Transverse colon (tissue), 4 donors: ENCODE measurements around the gene CPSF4L. TPM values are rescaled to one million over a fixed set of nuclear protein-coding genes. Genes with fewer than 3 reads are reported as not detected.

ENCODE experiments used
- DNase-seq: peaks from one replicate; pipeline ENCODE4 v3.0.0-alpha.2; 2019
- H3K27ac ChIP-seq, 4 donors: fragments of 200-600 bp; sonication (generic); 2 replicates each; pipeline ENCODE4 v1.5.1; 2016 to 2018; ENCODE audit warnings: inconsistent platforms in 4 of 4
- H3K27me3 ChIP-seq: fragments of 200-600 bp; sonication (generic); 2 replicates; pipeline ENCODE4 v1.5.1; 2017; ENCODE audit warnings: inconsistent platforms
- H3K36me3 ChIP-seq, 4 donors: fragments of 200-600 bp; sonication (generic); 2 replicates each; pipeline ENCODE4 v1.5.1; 2017 to 2019; ENCODE audit warnings: inconsistent platforms in 4 of 4
- H3K4me1 ChIP-seq, 4 donors: fragments of 200-600 bp; sonication (generic); 2 replicates each; pipeline ENCODE4 v1.5.1; 2017 to 2020; ENCODE audit warnings: inconsistent platforms in 4 of 4
- H3K4me3 ChIP-seq, 4 donors: fragments of 200-600 bp; sonication (generic); 1 replicate in 1 of 4; 2 replicates in 3 of 4; pipeline versions ENCODE4 v1.5.1 to v1.6.1; 2017 to 2019; ENCODE audit warnings: inconsistent platforms in 4 of 4
- H3K9me3 ChIP-seq, 2 donors: fragments of 200-600 bp; sonication (generic); 2 replicates each; pipeline ENCODE4 v1.5.1; 2017 to 2019; ENCODE audit warnings: inconsistent platforms in 2 of 2
- EP300 ChIP-seq: sonication (generic); formaldehyde crosslinking; IDR thresholded peaks from one replicate; pipeline ENCODE4 v1.6.1; 2017; ENCODE audit warnings: antibody characterized with exemption, low read depth
- POLR2A ChIP-seq: fragments of 450-650 bp; IDR thresholded peaks from one replicate; pipeline ENCODE4 v1.6.1; 2016; ENCODE audit warnings: antibody characterized with exemption, mild to moderate bottlenecking, moderate library complexity
- POLR2AphosphoS5 ChIP-seq, 3 donors: sonication (generic); formaldehyde crosslinking; IDR thresholded peaks; one replicate each; pipeline ENCODE4 v1.6.1; 2016; ENCODE audit warnings: antibody characterized with exemption in 3 of 3
- WGBS, 2 donors: methylation state at CpG; one replicate each; pipeline ENCODE4 v1.1.5; 2018; ENCODE audit warnings: low coverage in 1 of 2; 5-methylcytosine and 5-hydroxymethylcytosine counted together
- in situ Hi-C, 4 donors: fragments of 200-750 bp; cut with MboI; loops; one replicate each; pipeline versions ENCODE4 v1.15.0 to v1.15.1; 2017; ENCODE audit warnings: low sequenced_read_pairs in 3 of 4, low pct_ligation_motif_present in 1 of 4, low pct_unique_long_range_greater_than_20kb in 1 of 4
- intact Hi-C: fragments of 100-400 bp; cut with DNase I; formaldehyde crosslinking; loops from one replicate; pipeline ENCODE4 v1.15.1; 2023; ENCODE audit warnings: low total_unique reads
- total RNA-seq, 4 donors: library from RNA; depleted of rRNA; stranded (reverse); fragments of >200 nt; gene quantifications; one replicate each; pipeline ENCODE4 v1.1.0, GENCODE V29; 2016
- TF ChIP-seq, protein P1 (sequence below), 5 experiments: fragments of 200-600 bp in 3 of 5; fragments of 450-650 bp in 2 of 5; sonication (generic) in 3 of 5; IDR thresholded peaks; 1 replicate in 2 of 5; 2 replicates in 3 of 5; pipeline ENCODE4 v1.5.1; 2016 to 2017; ENCODE audit warnings: antibody characterized with exemption in 5 of 5, inconsistent platforms in 3 of 5, mild to moderate bottlenecking in 2 of 5, moderate library complexity in 1 of 5

CPSF4L gene
- total RNA-seq, 4 donors from 2014 or later: not detected

DNA sequence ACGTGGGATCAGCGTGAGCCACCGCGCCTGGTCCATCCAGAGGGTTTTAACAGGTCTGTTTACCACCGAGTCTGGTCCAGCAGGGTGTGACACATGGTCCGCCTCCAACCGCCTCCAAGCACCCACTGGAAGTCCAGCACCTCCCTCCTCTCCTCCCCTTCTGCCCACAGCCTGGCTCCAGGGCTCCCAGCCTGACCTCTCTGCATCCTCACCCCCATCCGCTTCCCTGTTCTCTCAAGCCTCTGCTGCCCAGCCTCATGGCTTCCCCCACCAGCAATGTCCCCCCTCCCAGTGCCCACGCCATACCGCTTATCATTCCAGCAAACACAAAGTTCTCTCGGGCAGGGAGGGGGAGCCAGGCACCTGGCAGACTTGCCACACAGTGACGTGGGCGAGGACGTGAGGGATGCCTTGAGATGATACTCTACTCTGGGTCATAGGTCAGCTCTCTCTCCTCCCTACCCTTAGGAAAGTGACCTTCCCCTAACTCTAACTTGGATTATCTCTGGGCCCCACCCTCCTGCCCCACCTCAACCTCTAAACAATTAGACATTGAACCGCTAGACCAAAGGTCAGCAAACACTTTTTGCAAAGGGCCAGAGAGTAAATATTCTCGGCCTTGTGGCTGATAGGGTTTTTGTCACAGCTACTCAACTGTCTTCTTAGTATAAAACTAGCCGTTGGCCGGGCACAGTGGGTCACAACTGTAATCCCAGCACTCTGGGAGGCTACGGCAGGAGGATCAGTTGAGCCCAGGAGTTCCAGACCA lies 27.0 kb upstream of the CPSF4L start:
- TF ChIP-seq EP300 (peak; percentile 26), POLR2AphosphoS5 (IDR thresholded peaks at IDR 0.05) (peak in 2 of 3 donors; percentile 51)
- TF ChIP-seq, protein P1, sequence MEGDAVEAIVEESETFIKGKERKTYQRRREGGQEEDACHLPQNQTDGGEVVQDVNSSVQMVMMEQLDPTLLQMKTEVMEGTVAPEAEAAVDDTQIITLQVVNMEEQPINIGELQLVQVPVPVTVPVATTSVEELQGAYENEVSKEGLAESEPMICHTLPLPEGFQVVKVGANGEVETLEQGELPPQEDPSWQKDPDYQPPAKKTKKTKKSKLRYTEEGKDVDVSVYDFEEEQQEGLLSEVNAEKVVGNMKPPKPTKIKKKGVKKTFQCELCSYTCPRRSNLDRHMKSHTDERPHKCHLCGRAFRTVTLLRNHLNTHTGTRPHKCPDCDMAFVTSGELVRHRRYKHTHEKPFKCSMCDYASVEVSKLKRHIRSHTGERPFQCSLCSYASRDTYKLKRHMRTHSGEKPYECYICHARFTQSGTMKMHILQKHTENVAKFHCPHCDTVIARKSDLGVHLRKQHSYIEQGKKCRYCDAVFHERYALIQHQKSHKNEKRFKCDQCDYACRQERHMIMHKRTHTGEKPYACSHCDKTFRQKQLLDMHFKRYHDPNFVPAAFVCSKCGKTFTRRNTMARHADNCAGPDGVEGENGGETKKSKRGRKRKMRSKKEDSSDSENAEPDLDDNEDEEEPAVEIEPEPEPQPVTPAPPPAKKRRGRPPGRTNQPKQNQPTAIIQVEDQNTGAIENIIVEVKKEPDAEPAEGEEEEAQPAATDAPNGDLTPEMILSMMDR (IDR thresholded peaks at IDR 0.05): no peak
- Histone ChIP-seq H3K9me3 (no peaks in the 10 kb centered on the region), H3K27me3 (no peaks in the 10 kb centered on the region), H3K27ac (peak overlapping the region; percentile 83 to 90 (median 86)), H3K36me3 (peaks cover 0 to 15% (median 7%) of the 10 kb centered on the region in 4 donors), H3K4me1 (peaks cover 75 to 95% (median 78%) of the 10 kb centered on the region in 4 donors), H3K4me3 (no peak overlapping the region)
- in situ Hi-C loops (no loop called here), intact Hi-C loops (no loop called here)
- 38% methylated on average over 19 of the region's 19 CpGs; no CpG with 5 or more reads in 1 of the 2 donors for WGBS, 2 donors
- DNase-seq: peak; percentile 72

DNA sequence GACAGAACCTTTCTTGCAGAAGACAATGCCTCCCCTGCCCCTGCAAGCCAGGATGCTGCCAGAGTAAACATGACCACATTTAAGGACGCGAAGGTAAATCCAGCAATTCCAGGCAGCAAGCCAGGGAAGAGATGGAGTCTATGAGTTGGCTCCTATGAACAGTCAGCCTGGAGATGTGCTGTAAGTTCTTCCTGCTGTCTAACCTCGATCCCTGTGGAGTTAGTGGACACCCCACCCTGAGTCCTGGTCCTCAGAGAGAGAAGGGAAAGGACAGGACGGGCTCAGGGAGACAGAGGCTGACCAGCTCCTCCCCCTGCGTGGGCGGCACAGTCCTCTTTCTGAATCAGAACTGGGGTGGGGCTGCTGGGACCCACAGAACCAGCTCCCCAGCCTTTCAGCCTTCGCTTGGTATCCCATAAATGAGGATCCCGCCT lies 25.2 kb upstream of the CPSF4L start:
- no peaks in the 10 kb centered on the region for H3K9me3 ChIP-seq
- intact Hi-C loops: no loop called here
- no peaks in the 10 kb centered on the region for H3K27me3 ChIP-seq
- WGBS, 2 donors: 65% methylated on average over 8 of the region's 8 CpGs; no CpG with 5 or more reads in 1 of the 2 donors
- DNase-seq: no peak
- in situ Hi-C loops: no loop called here
- no peak overlapping the region for H3K4me3 ChIP-seq
- H3K27ac ChIP-seq: peak overlapping the region; percentile 83 to 90 (median 86)
- TF ChIP-seq POLR2A (no peak), POLR2AphosphoS5 (IDR thresholded peaks at IDR 0.05) (no peak), EP300 (no peak)
- TF ChIP-seq, protein P1 (IDR thresholded peaks at IDR 0.05): no peak
- peaks cover 0 to 16% (median 7%) of the 10 kb centered on the region in 4 donors for H3K36me3 ChIP-seq
- H3K4me1 ChIP-seq: peaks cover 62 to 83% (median 65%) of the 10 kb centered on the region in 4 donors

DNA sequence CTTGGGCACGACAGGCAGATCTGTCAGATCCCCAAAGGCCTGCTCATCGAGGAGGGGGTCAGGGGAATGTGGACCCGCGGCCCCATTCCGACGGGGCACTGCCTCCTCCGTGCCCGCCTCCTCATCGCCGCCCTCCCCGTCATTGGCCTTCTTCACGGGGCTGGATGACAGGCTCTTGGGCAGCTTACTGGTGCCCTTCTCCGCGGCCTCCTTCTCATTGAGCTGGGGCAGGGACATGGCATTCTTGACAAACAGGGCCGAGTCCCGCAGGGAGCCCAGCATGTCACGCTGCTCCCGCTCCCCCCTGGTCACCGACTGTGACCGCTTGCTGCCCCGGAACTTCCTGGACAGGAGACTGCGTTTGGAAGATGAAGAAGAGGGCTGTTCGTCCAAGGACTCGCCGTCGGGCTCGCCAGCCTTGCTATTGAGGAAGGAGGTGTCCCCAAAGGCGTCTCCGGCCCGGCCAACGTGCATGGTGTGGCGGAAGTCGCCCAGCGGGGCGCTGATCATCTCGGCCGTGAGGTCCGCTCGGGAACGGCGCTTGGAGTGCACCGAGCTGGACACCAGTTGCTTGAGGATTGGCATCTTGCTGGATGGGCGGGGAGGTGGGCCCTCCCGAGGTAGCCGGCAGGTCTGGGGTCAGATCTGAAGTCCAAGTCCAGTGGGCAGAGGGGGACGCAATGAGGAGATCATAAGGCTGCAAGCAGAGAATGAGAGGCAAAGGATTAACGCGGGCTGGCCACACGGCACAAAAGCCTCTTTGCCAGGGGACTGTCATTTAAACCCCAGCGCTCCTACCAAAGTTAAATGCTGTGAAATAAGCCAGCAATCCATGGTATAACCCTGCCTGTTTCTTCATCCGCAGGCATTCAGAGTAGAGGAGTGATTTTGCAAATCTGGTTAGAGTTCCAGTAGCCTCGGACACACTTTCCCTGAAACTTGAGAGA lies 24.5 kb upstream of the CPSF4L start:
- Histone ChIP-seq H3K36me3 (peaks cover 0 to 16% (median 7%) of the 10 kb centered on the region in 4 donors), H3K27me3 (no peaks in the 10 kb centered on the region), H3K4me1 (peaks cover 55 to 76% (median 59%) of the 10 kb centered on the region in 4 donors), H3K27ac (peak overlapping the region; percentile 83 to 90 (median 86)), H3K9me3 (no peaks in the 10 kb centered on the region), H3K4me3 (no peak overlapping the region)
- 89% methylated on average over 52 of the region's 52 CpGs; no CpG with 5 or more reads in 1 of the 2 donors for WGBS, 2 donors
- in situ Hi-C loops: no loop called here
- intact Hi-C loops: no loop called here
- DNase-seq: no peak
- no peak for TF ChIP-seq POLR2AphosphoS5 (IDR thresholded peaks at IDR 0.05)
- TF ChIP-seq, protein P1 (IDR thresholded peaks at IDR 0.05): no peak
- no peak for TF ChIP-seq EP300
- TF ChIP-seq POLR2A: no peak

DNA sequence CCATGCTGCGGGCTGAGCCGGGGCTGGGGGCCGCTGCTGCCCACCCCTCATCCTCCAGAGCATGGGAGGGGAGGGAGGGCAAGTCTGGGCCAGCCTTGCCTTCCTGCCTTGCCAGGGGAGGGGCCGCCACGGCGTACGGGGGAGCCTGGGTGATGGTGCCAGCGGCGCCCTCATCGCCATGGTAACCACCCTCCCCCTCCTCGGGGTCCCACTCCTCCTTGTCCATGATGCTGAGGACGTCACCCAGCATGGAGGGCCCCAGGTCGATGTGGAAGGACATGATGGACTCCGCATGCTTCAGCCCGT lies 23.9 kb upstream of the CPSF4L start:
- no peak for DNase-seq
- H3K4me3 ChIP-seq: no peak overlapping the region
- WGBS, 2 donors: 80 to 100% methylated on average over 1 to 12 of the region's 15 CpGs
- no peaks in the 10 kb centered on the region for H3K27me3 ChIP-seq
- intact Hi-C loops: no loop called here
- H3K27ac ChIP-seq: peak overlapping the region; percentile 83 to 90 (median 86)
- H3K36me3 ChIP-seq: peaks cover 0 to 16% (median 7%) of the 10 kb centered on the region in 4 donors
- TF ChIP-seq, protein P1 (IDR thresholded peaks at IDR 0.05): no peak
- TF ChIP-seq POLR2AphosphoS5 (IDR thresholded peaks at IDR 0.05): no peak
- in situ Hi-C loops: no loop called here
- H3K9me3 ChIP-seq: no peaks in the 10 kb centered on the region
- H3K4me1 ChIP-seq: peaks cover 48 to 69% (median 52%) of the 10 kb centered on the region in 4 donors
